ENCODE data around the gene KRTAP12-3. TPM values are rescaled to one million over a fixed set of nuclear protein-coding genes. Genes with fewer than 3 reads are reported as not detected.

Gene KRTAP12-3
- total and polyA plus RNA-seq, 2 experiments from 2014 or later: not detected

DNA sequence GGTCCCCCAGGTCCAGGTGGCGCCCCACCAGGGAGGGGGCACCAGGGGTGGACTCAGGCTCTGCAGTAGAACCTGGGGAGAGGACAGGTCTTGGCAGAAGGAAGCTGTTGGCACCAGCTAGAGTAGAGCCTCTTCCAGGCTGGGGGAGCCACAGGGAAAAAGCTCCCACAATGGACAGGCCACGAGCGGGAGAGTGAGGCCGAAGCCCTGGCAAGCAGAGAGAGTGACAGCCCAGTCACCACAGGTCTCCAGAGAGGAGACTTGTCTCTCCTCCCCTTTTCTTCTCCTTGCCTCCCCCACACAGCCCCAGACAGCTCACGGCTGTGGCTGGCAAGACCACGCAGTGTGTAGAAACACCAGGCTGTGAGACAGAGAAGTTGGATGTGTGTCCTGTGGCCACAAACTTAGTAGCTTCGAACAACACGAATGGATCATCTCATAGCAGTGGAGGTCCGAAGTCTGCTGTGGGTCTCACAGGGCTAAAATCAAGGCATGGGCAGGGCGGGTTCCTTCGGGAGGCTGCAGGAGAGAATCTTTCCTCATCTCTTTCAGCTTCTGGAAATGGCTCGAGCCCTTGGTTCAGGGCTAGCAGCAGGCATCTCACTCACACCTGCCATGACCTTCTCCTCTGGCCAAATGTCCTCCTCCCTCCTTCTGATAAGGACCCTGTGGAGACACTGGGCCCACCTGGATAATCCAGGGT, 6.6 kb upstream of the KRTAP12-3 start:
- Histone ChIP-seq H2AFZ (no peak overlapping the region), H3K9me3 (ENCODE audit: low read depth) (no peaks in the 10 kb centered on the region), H3K9me2 (ENCODE audit: insufficient read depth) (no peaks in the 10 kb centered on the region), H3F3A (ENCODE audit: insufficient read depth) (no peaks in the 10 kb centered on the region), H4K20me1 (ENCODE audit: insufficient read depth) (no peaks in the 10 kb centered on the region), H3K4me1 (ENCODE audit: insufficient read depth) (no peaks in the 10 kb centered on the region), H3K27me3 (replicated peaks; ENCODE audit: insufficient read depth) (peaks cover 14% of the 10 kb centered on the region), H3K27ac (no peak overlapping the region), H3K36me3 (ENCODE audit: low read depth) (no peaks in the 10 kb centered on the region), H3K4me2 (ENCODE audit: unreplicated experiment) (no peak overlapping the region), H3K4me3 (no peak overlapping the region), H3K9ac (no peak overlapping the region), H3K79me2 (ENCODE audit: insufficient read depth) (no peaks in the 10 kb centered on the region)
- DNase-seq: no peak
- 48 to 49% methylated on average over 12 of the region's 12 CpGs for WGBS, 2 experiments (ENCODE audit: low coverage in 1 of 2, low lambda C conversion rate in 2 of 2, missing lambda C conversion rate in 2 of 2)
- TF ChIP-seq EZH2phosphoT487 (IDR thresholded peaks at IDR 0.05; ENCODE audit: insufficient read depth, low read depth) (no peak), EZH2 (IDR thresholded peaks at IDR 0.05; ENCODE audit: insufficient read depth, poor library complexity, severe bottlenecking) (no peak)
- in situ Hi-C loops (cut with MboI): no loop called here

DNA sequence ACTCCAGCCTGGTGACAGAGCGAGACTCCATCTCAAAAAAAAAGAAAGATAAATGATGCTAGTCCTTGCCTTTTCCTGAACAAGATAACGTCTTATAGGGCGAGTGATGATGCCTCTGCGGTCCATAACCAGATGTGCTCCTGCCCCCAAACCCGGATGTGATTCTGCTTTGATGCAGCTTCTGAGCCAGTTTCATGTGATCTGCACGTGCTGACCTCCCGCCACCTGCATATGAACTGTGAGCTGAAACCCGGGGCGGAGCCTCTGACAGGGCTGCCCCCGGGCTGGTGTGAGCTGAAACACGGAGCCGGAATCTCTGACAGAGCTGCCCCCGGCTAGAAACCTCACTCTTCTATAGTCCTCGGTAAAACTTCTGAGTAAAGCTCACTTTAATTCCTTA, 4.6 kb upstream of the KRTAP12-3 start:
- Histone ChIP-seq H3K9ac (no peak overlapping the region), H3K4me3 (no peak overlapping the region), H3K4me2 (ENCODE audit: unreplicated experiment) (no peak overlapping the region), H2AFZ (no peak overlapping the region), H3K79me2 (ENCODE audit: insufficient read depth) (no peaks in the 10 kb centered on the region), H4K20me1 (ENCODE audit: insufficient read depth) (no peaks in the 10 kb centered on the region), H3K36me3 (ENCODE audit: low read depth) (no peaks in the 10 kb centered on the region), H3K27me3 (replicated peaks; ENCODE audit: insufficient read depth) (peaks cover 14% of the 10 kb centered on the region; the same call in 1 of the 2 replicates), H3K9me2 (ENCODE audit: insufficient read depth) (no peaks in the 10 kb centered on the region), H3K9me3 (ENCODE audit: low read depth) (no peaks in the 10 kb centered on the region), H3K27ac (no peak overlapping the region), H3F3A (ENCODE audit: insufficient read depth) (no peaks in the 10 kb centered on the region), H3K4me1 (ENCODE audit: insufficient read depth) (no peaks in the 10 kb centered on the region)
- TF ChIP-seq EZH2 (IDR thresholded peaks at IDR 0.05; ENCODE audit: insufficient read depth, poor library complexity, severe bottlenecking): no peak
- no peak for TF ChIP-seq EZH2phosphoT487 (IDR thresholded peaks at IDR 0.05; ENCODE audit: insufficient read depth, low read depth)
- DNase-seq: no peak
- in situ Hi-C loops (cut with MboI): no loop called here
- WGBS, 2 experiments (ENCODE audit: low coverage in 1 of 2, low lambda C conversion rate in 2 of 2, missing lambda C conversion rate in 2 of 2): 7 to 13% methylated on average over 13 to 14 of the region's 14 CpGs

- H3K9me2 ChIP-seq (ENCODE audit: insufficient read depth): no peaks in the 10 kb centered on the region
- no peaks in the 10 kb centered on the region for H4K20me1 ChIP-seq (ENCODE audit: insufficient read depth)
- no peaks in the 10 kb centered on the region for H3K79me2 ChIP-seq (ENCODE audit: insufficient read depth)
- WGBS, 2 experiments (ENCODE audit: low coverage in 1 of 2, low lambda C conversion rate in 2 of 2, missing lambda C conversion rate in 2 of 2): 32% methylated on average over 16 to 17 of the region's 17 CpGs
- in situ Hi-C loops (cut with MboI): no loop called here
- H3K27me3 ChIP-seq (replicated peaks; ENCODE audit: insufficient read depth): peaks cover 14% of the 10 kb centered on the region; the same call in 1 of the 2 replicates
- no peak overlapping the region for H3K4me2 ChIP-seq (ENCODE audit: unreplicated experiment)
- no peak overlapping the region for H3K9ac ChIP-seq
- no peaks in the 10 kb centered on the region for H3K36me3 ChIP-seq (ENCODE audit: low read depth)
- TF ChIP-seq EZH2phosphoT487 (IDR thresholded peaks at IDR 0.05; ENCODE audit: insufficient read depth, low read depth) (no peak), EZH2 (IDR thresholded peaks at IDR 0.05; ENCODE audit: insufficient read depth, poor library complexity, severe bottlenecking) (no peak)
- H3K4me3 ChIP-seq: no peak overlapping the region
- H3F3A ChIP-seq (ENCODE audit: insufficient read depth): no peaks in the 10 kb centered on the region
- no peak for DNase-seq
- H3K27ac ChIP-seq: no peak overlapping the region
- H2AFZ ChIP-seq: no peak overlapping the region
- no peaks in the 10 kb centered on the region for H3K9me3 ChIP-seq (ENCODE audit: low read depth)
- no peaks in the 10 kb centered on the region for H3K4me1 ChIP-seq (ENCODE audit: insufficient read depth)
Observed at GRCh38 chr21:44653656-44654575, 3.8 kb upstream of the KRTAP12-3 start.

DNA sequence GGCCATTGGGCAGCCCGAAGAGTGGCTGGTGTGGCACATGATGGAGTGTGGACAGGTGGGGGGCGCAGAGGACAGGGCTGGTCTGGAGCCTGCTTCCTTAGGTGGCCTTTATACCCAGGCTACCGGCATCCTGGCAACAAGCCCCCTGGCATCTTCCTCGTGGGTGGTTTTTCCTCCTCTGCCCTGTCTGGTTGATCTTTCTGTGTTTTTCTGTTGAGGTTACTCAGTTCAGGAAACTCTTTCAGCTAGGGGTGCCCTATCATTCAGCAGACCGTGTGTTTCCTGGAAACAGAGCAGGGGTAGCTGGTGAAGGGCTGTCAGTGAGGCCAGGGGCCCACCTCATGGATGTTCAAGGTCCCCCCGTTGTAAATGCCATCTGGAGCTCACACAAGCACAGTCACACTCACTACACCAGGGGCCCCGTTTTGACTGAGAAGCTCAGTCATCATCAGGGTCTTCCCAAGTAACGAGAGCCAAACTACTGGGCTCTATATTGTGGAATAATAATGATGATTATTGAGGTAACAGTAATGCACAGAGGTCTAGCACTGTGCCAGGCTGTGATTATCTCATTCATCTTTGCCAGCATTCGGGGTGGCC, 3.1 kb upstream of the KRTAP12-3 start, which contains the start of gene KRTAP12-4:
KRTAP12-4 (minus strand) TSS at position 84 of the 600 bp plus-strand sequence; CDS start at position 39, 45 bp downstream.
- H4K20me1 ChIP-seq (ENCODE audit: insufficient read depth): no peaks in the 10 kb centered on the region
- no peaks in the 10 kb centered on the region for H3K4me1 ChIP-seq (ENCODE audit: insufficient read depth)
- H3K79me2 ChIP-seq (ENCODE audit: insufficient read depth): no peaks in the 10 kb centered on the region
- no peak within 1 kb of the TSS for H3K9ac ChIP-seq
- in situ Hi-C loops (cut with MboI): no loop called here
- no peaks in the 10 kb centered on the region for H3F3A ChIP-seq (ENCODE audit: insufficient read depth)
- H3K9me2 ChIP-seq (ENCODE audit: insufficient read depth): no peaks in the 10 kb centered on the region
- H3K4me3 ChIP-seq: no peak within 1 kb of the TSS
- H2AFZ ChIP-seq: no peak within 1 kb of the TSS
- no peaks in the 10 kb centered on the region for H3K36me3 ChIP-seq (ENCODE audit: low read depth)
- DNase-seq: no peak
- 24 to 35% methylated on average over 8 to 9 of the region's 9 CpGs for WGBS, 2 experiments (ENCODE audit: low coverage in 1 of 2, low lambda C conversion rate in 2 of 2, missing lambda C conversion rate in 2 of 2)
- H3K9me3 ChIP-seq (ENCODE audit: low read depth): no peaks in the 10 kb centered on the region
- TF ChIP-seq EZH2 (IDR thresholded peaks at IDR 0.05; ENCODE audit: insufficient read depth, poor library complexity, severe bottlenecking) (no peak), EZH2phosphoT487 (IDR thresholded peaks at IDR 0.05; ENCODE audit: insufficient read depth, low read depth) (no peak)
- H3K27me3 ChIP-seq (replicated peaks; ENCODE audit: insufficient read depth): peaks cover 14% of the 10 kb centered on the region
- no peak within 1 kb of the TSS for H3K4me2 ChIP-seq (ENCODE audit: unreplicated experiment)
- no peak within 1 kb of the TSS for H3K27ac ChIP-seq
